Loucy (cell line): ENCODE results near the gene CRYBB2.

ENCODE experiments used
- H2AFZ ChIP-seq: fragments of 200-600 bp; sonication (generic); 2 replicates; pipeline ENCODE4 v1.6.0; 2016; ENCODE audit warnings: antibody characterized with exemption, mild to moderate bottlenecking, low read length, moderate library complexity
- H3F3A ChIP-seq: fragments of 200-600 bp; 2 replicates; pipeline ENCODE4 v1.6.0; 2016; ENCODE audit warnings: antibody characterized with exemption, low read depth, mild to moderate bottlenecking
- H3K27me3 ChIP-seq: fragments of 200-600 bp; sonication (generic); 2 replicates; pipeline ENCODE4 v1.6.1; 2014; ENCODE audit warnings: low read length, mild to moderate bottlenecking; ENCODE audit not compliant: insufficient read depth, poor library complexity, severe bottlenecking
- H3K36me3 ChIP-seq: fragments of 200-600 bp; sonication (generic); 2 replicates; pipeline ENCODE4 v1.6.1; 2016; ENCODE audit warnings: low read length; ENCODE audit not compliant: insufficient read depth
- H3K4me1 ChIP-seq: fragments of 200-600 bp; sonication (generic); 2 replicates; pipeline ENCODE4 v1.5.1; 2014; ENCODE audit warnings: low read length, mild to moderate bottlenecking; ENCODE audit not compliant: insufficient read depth, poor library complexity, severe bottlenecking
- H3K4me2 ChIP-seq: fragments of 200-600 bp; sonication (generic); 2 replicates; pipeline ENCODE4 v1.6.0; 2014; ENCODE audit warnings: antibody characterized with exemption, low read length, low read depth, mild to moderate bottlenecking; ENCODE audit not compliant: poor library complexity, severe bottlenecking
- H3K4me3 ChIP-seq: fragments of 200-600 bp; sonication (generic); 2 replicates; pipeline ENCODE4 v1.5.1; 2014; ENCODE audit warnings: low read length, mild to moderate bottlenecking, mixed read lengths; ENCODE audit not compliant: poor library complexity, severe bottlenecking
- H3K79me2 ChIP-seq: fragments of 200-600 bp; sonication (generic); 2 replicates; pipeline ENCODE4 v1.6.1; 2014; ENCODE audit warnings: low read length; ENCODE audit not compliant: insufficient read depth
- H3K9ac ChIP-seq: fragments of 200-600 bp; sonication (generic); 2 replicates; pipeline ENCODE4 v1.6.0; 2014; ENCODE audit warnings: mild to moderate bottlenecking, low read depth, low read length, moderate library complexity; ENCODE audit not compliant: poor library complexity, severe bottlenecking
- H3K9me2 ChIP-seq: fragments of 200-600 bp; sonication (generic); replicated peaks from 2 replicates; pipeline ENCODE4 v1.6.1; 2016; ENCODE audit warnings: low read depth, low read length, mixed read lengths
- H3K9me3 ChIP-seq: fragments of 200-600 bp; sonication (generic); 2 replicates; pipeline ENCODE4 v1.6.1; 2014; ENCODE audit warnings: mild to moderate bottlenecking, antibody characterized with exemption, low read length, low read depth; ENCODE audit not compliant: insufficient read depth
- H4K20me1 ChIP-seq: fragments of 200-600 bp; sonication (generic); 2 replicates; pipeline ENCODE4 v1.6.0; 2014; ENCODE audit warnings: antibody characterized with exemption, low read length, mild to moderate bottlenecking; ENCODE audit not compliant: insufficient read depth, poor library complexity, severe bottlenecking
- CTCF ChIP-seq: fragments of 200-600 bp; sonication (generic); conservative IDR thresholded peaks from 2 replicates; pipeline ENCODE4 v1.5.1; 2014; ENCODE audit warnings: mild to moderate bottlenecking, antibody characterized with exemption, low read length
- EZH2phosphoT487 ChIP-seq: fragments of 200-600 bp; IDR thresholded peaks from 2 replicates; pipeline ENCODE4 v1.6.1; 2018; ENCODE audit warnings: antibody characterized with exemption, mild to moderate bottlenecking, moderate library complexity, borderline replicate concordance

The CRYBB2 gene

GRCh38 chr22:25199731-25200520 is 19.5 kb upstream of the CRYBB2 start, which contains the start of gene CRYBB3:
CRYBB3 (plus strand) TSS chr22:25199858; CDS start chr22:25201397, 1,539 bp downstream.
- Histone ChIP-seq H3K9me3 (no peaks in the 10 kb centered on the region), H3K4me3 (no peak within 1 kb of the TSS), H3K4me2 (no peak within 1 kb of the TSS), H3K27me3 (no peaks in the 10 kb centered on the region), H3K9ac (no peak within 1 kb of the TSS), H3K79me2 (no peaks in the 10 kb centered on the region), H4K20me1 (no peaks in the 10 kb centered on the region), H2AFZ (no peak within 1 kb of the TSS), H3K36me3 (no peaks in the 10 kb centered on the region), H3K9me2 (no peaks in the 10 kb centered on the region), H3F3A (no peaks in the 10 kb centered on the region), H3K4me1 (no peaks in the 10 kb centered on the region)
- no peak for TF ChIP-seq EZH2phosphoT487
- TF ChIP-seq CTCF, result no peak

GRCh38 chr22:25200967-25201366 is 18.5 kb upstream of the CRYBB2 start:
- H3K36me3 ChIP-seq, result no peaks in the 10 kb centered on the region
- no peaks in the 10 kb centered on the region for H4K20me1 ChIP-seq
- H3K79me2 ChIP-seq, result no peaks in the 10 kb centered on the region
- no peaks in the 10 kb centered on the region for H3F3A ChIP-seq
- no peak overlapping the region for H2AFZ ChIP-seq
- no peaks in the 10 kb centered on the region for H3K9me3 ChIP-seq
- TF ChIP-seq EZH2phosphoT487 (no peak), CTCF (no peak)
- H3K4me1 ChIP-seq, result no peaks in the 10 kb centered on the region
- no peaks in the 10 kb centered on the region for H3K9me2 ChIP-seq
- no peak overlapping the region for H3K9ac ChIP-seq
- H3K4me2 ChIP-seq, result no peak overlapping the region
- no peaks in the 10 kb centered on the region for H3K27me3 ChIP-seq
- no peak overlapping the region for H3K4me3 ChIP-seq

- H3K36me3 ChIP-seq, result no peaks in the 10 kb centered on the region
- no peaks in the 10 kb centered on the region for H3K4me1 ChIP-seq
- no peak overlapping the region for H3K4me2 ChIP-seq
- H4K20me1 ChIP-seq, result no peaks in the 10 kb centered on the region
- no peak overlapping the region for H3K9ac ChIP-seq
- H2AFZ ChIP-seq, result no peak overlapping the region
- TF ChIP-seq CTCF (no peak), EZH2phosphoT487 (no peak)
- no peaks in the 10 kb centered on the region for H3K9me3 ChIP-seq
- H3K4me3 ChIP-seq, result no peak overlapping the region
- H3F3A ChIP-seq, result no peaks in the 10 kb centered on the region
- no peaks in the 10 kb centered on the region for H3K9me2 ChIP-seq
- no peaks in the 10 kb centered on the region for H3K27me3 ChIP-seq
- no peaks in the 10 kb centered on the region for H3K79me2 ChIP-seq
These were observed 17.7 kb upstream of the CRYBB2 start for GRCh38 chr22:25201557-25202273.
